ENCODE measurements around the gene COX14.

DNA sequence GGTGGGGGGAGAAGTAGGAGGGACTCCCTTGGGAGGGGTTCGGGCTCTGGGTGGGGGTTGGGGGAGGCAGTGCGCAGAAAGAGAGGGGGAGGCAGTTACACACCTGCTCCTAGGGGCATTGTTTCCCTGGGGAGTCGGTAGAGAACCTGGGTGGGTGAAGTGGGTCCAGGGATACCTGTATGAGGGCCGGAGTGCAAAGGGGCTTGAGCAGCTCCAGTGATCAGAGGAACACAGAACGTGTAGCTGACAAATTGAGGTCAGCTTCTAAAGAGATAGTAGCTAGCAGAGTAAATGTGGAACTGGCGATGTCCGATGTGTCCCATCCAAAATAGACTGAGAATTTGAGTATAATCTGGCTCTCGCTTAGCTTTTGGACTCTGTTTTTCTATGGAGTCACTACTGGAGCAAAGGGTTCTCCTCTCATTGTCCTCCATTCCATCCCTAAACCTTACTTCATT, 26.4 kb upstream of the COX14 start:
- no peak for TF ChIP-seq POLR2A (IDR thresholded peaks at IDR 0.05; ENCODE audit: extremely low read depth, insufficient read length)
- TF ChIP-seq, protein P1, sequence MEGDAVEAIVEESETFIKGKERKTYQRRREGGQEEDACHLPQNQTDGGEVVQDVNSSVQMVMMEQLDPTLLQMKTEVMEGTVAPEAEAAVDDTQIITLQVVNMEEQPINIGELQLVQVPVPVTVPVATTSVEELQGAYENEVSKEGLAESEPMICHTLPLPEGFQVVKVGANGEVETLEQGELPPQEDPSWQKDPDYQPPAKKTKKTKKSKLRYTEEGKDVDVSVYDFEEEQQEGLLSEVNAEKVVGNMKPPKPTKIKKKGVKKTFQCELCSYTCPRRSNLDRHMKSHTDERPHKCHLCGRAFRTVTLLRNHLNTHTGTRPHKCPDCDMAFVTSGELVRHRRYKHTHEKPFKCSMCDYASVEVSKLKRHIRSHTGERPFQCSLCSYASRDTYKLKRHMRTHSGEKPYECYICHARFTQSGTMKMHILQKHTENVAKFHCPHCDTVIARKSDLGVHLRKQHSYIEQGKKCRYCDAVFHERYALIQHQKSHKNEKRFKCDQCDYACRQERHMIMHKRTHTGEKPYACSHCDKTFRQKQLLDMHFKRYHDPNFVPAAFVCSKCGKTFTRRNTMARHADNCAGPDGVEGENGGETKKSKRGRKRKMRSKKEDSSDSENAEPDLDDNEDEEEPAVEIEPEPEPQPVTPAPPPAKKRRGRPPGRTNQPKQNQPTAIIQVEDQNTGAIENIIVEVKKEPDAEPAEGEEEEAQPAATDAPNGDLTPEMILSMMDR (IDR thresholded peaks at IDR 0.05; ENCODE audit: low read depth, low read length): no peak
- TF ChIP-seq, protein P2, sequence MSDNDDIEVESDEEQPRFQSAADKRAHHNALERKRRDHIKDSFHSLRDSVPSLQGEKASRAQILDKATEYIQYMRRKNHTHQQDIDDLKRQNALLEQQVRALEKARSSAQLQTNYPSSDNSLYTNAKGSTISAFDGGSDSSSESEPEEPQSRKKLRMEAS (IDR thresholded peaks at IDR 0.05; ENCODE audit: low read depth, low read length): no peak

Measured in NB4 (cell line).